HG03460 (cell line): ENCODE results near the gene DZIP1L.

Source experiments
- ATAC-seq: cut with Tn5 transposase; IDR thresholded peaks from one replicate; pipeline ENCODE4 v1.9.1; 2021; ENCODE audit not compliant: unreplicated experiment

The DZIP1L gene

DNA sequence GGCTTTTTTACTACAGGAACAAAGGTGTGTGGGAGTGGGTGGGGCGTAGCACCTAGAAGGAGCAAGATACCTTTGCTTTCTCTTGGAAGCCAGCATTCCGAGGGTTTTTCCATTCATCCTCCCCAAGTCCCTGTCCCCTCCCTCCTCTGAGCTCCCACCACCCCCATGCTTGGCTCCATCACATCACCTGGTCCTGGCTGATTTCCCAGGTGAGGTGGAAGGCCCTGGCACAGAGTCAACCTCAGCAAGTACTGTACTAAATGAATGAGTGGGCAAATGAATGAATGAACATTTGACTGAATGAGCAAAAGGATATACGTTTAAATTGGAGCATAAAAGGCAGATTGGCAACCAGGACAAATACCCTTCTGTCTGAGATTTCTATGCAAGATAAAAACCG, 45.4 kb downstream of the DZIP1L start:
- ATAC-seq = no peak

DNA sequence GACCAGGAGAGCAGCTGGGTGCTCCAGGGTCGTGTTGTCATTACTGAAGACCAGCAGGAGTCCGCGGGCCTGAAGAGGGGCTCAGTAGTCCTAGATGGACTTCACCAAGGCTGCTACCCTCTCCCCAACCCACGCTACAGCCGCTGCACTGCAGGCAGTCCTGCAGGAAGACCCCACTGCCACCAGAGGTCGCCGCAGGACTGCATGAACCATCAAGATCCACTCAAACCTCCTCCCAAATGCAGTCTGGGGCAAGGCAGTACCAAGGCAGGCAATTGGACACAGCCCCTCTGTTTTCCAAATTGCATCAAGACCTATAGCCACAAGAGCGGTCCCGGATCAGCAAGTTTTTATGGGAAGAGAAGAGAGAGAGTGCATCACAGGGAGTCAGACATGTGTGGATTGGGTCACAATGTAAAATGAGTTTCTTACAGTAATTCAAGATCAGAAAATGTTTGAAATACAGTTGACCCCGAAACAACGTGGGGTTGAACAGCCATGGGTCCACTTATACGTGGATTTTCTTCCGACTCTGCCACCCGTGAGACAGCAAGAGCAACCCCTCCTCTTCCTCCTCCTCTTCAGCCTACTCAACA, 46.7 kb downstream of the DZIP1L start:
- ATAC-seq = peak; percentile 63

GRCh38 chr3:138068046-138068445, 47.4 kb downstream of the DZIP1L start:
- ATAC-seq = no peak

DNA sequence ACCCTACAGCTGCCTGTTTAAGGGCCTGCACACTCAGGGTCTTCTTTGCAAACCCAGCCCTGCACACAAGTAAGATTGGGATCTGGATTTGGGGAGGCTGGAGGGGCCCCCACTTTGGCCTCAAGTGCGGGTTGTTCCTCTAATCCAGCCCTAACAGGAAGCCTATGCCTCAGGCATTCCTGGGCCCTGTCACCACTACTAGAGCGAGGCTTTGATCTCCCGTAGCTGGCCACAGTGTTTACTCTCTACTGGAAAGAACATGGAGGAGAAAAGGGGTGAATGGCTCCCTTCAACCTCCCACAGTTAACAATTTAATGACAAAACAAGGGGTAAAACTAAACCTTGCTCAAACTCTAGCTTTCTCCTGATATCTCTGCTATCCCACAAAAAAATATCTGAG, 48.4 kb downstream of the DZIP1L start:
- ATAC-seq = no peak

DNA sequence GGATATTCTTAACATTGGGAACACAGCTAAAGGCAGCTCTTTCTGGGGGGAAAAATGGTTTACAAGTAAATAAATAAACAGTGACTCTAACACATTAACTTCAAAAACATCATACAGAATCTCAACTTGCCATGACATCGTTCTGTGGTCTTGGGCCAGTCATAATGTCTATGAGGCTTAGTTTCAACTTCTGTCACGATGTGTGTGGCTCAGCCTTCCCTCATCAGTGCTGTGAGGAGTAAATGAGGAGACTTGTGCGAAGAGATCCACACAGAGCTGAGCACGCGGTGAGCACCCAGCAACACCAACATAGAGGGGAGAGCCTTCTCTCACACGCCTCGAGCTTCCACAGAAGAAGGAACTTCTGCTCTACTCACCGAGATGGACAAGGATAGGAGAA, 49.0 kb downstream of the DZIP1L start:
- ATAC-seq = peak; percentile 82

- ATAC-seq = no peak
These were observed 49.5 kb downstream of the DZIP1L start for GRCh38 chr3:138065949-138066348.

GRCh38 chr3:138063416-138063815, 52.0 kb downstream of the DZIP1L start:
- ATAC-seq = no peak

DNA sequence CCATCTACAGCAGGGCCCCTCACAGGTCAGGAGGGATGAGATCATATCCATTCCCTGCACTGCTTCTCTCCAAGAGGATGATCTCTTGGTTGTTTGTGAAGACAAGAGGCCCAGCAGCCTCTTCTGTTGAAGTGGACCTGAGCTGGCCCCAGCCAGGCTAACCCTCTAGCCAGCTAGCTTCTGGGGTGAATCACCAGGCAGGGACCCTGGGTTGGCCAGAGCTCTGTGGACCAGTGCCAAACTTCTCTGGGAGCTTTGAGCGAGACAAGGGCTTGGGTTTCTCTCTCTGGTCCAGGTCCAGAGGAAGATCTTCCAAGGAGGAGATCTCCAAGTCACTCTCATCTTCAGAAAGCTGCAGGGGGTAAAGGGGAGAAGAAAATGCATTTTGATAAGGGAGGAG, 52.8 kb downstream of the DZIP1L start:
- no peak for ATAC-seq

- ATAC-seq = no peak
These were observed 53.4 kb downstream of the DZIP1L start for GRCh38 chr3:138062037-138062436.

DNA sequence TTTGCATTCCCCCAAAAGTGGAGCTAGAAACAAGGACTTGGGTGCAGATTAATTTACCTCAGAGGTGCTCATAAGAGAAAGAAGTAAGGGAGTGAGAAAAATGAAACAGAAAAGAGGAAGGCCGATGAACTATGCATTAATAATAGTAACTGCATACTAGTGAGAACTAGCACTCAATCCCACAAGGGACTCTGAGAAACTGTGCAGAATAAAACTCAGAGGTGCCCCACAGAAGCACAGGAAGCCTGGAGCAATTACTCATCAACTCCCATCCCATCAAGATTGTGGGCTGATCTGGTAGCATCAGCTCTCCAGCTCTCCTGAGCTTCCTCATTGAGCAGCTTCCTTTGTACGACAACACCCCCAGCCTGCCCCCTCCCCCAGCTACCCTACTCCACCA, 54.6 kb downstream of the DZIP1L start:
- ATAC-seq = no peak

- ATAC-seq = no peak
These were observed 56.1 kb downstream of the DZIP1L start for GRCh38 chr3:138059261-138059660.

- ATAC-seq = no peak
These were observed 58.0 kb downstream of the DZIP1L start for GRCh38 chr3:138057384-138057783.

- ATAC-seq = no peak
These were observed 61.4 kb downstream of the DZIP1L start for GRCh38 chr3:138054057-138054456.

GRCh38 chr3:138051947-138052802, 63.2 kb downstream of the DZIP1L start:
- ATAC-seq = peak; percentile 61

- no peak for ATAC-seq
These were observed 66.1 kb downstream of the DZIP1L start for GRCh38 chr3:138049157-138049919.

GRCh38 chr3:138047596-138048158, 67.7 kb downstream of the DZIP1L start:
- ATAC-seq = no peak

- no peak for ATAC-seq
These were observed 68.5 kb downstream of the DZIP1L start for GRCh38 chr3:138046955-138047354.

DNA sequence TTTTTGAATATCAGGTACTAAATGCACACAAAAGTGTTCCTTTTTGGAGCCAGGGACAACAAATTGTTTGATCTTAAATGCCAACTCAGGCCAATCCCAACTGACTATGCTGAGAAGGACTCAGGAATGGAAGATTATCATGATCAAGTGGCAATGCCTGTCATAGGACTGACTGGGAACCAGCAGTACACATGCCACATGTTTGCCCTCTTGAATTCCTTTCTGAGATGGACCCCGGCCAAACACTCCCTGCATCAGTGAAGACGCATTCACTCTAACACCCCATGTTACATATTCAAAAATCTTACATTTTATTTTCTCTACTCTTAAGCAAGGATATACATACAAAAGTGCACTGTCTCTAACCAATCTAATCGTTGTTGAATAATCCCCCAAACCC, 69.3 kb downstream of the DZIP1L start:
- ATAC-seq = no peak

DNA sequence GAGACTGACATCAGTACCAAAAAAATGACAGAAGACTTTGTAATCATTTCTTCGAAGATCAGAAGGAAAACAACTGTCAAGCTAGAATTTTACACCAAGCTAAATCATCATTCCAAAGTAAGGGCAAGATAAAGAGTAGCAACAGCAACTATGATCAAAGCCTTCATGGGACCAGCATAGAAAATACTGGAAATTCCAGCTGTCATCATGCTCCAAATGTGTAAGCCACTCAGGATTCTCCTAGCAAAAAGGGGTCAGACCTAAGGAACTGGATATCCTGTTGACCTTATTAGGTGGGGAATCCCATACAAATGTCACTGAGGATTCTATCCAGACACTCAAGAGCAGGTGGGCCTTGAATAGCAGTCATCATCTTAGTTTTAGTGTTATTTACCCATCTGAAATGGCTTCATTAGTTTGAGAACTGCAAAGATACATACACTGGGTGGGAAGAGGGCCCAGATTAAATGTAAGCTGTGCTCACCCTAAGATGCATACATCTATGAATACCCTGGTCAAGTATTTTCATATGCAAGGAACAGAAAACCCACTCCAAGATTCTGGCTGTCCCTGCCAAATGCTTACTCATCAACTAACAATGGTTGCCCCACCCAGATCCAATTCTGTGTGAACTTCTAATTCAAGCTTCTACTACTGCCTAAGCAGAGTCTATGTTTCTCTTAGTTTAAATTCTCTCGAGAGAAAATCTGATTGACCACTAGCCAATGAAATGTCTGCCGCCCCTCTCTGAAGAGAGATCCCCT, 72.0 kb downstream of the DZIP1L start:
- no peak for ATAC-seq

- no peak for ATAC-seq
These were observed 73.4 kb downstream of the DZIP1L start for GRCh38 chr3:138042043-138042442.
